ENCODE data around the gene PC. TPM values are rescaled to one million over a fixed set of nuclear protein-coding genes. Genes with fewer than 3 reads are reported as not detected.

Gene PC
- total RNA-seq, 1 donor from 2014 or later = 49.1 TPM

DNA sequence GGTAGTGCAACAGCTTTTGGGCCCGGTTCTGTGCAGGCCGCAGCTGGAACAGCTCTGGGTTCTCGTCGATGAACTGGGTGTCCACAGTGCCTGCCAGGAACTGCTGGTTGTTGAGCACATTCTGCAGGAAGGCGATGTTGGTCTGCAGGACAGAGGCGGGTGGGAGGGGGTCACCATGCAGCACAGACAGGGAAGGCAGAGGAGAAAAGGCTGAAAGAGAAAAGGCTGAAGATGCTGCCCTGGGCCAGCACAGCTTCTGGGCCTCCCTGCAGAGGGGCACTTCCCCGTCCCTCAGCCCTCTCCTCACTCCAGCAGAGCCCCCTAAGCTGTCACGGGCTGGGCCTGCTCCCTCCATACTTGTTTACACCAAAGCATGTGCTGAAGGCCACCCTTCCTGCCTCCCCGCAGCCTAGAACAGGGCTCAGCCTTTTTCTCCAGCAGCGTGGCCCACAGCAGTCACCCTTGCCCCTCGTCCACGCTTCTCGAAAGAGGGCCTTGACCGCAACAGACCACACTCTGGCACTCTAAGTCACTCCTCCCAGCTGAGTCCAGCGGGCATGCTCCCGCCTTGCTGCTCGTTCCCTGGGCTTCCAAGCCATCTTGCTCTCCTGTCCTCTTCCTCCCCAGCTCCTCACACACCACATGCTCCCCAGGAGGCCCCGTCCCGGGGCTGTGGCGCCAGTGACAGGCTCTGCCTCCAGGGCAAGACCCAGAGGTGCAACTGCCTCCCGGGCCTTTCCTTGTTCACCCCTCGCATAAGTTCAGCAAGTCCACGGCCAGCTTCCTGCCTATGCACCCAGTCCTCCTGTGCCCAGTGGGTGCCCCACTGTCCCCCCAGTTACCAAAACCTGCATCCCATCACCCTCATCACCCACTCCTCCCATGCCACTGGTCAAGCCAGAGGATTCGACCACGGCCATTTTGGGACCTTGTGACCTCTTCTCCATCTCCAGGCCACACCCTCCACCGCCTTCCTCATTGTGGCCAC is 104.6 kb downstream of the PC start:
- no peak for DNase-seq (ENCODE audit: extremely low spot score, unreplicated experiment)
- no peak overlapping the region for H3K4me3 Mint-ChIP-seq (ENCODE audit: unreplicated experiment)
- peaks cover 5% of the 10 kb centered on the region for H3K36me3 Mint-ChIP-seq (ENCODE audit: unreplicated experiment)
- peaks cover 11% of the 10 kb centered on the region for H3K4me1 Mint-ChIP-seq (ENCODE audit: unreplicated experiment)
- no peak for TF ChIP-seq CTCF (IDR thresholded peaks at IDR 0.05)
- H3K9me3 Mint-ChIP-seq (ENCODE audit: unreplicated experiment) = no peaks in the 10 kb centered on the region
- no peaks in the 10 kb centered on the region for H3K27me3 Mint-ChIP-seq (ENCODE audit: unreplicated experiment)
- no peak overlapping the region for H3K27ac Mint-ChIP-seq (ENCODE audit: unreplicated experiment)

GRCh38 chr11:66852466-66853241 is 105.5 kb downstream of the PC start:
- no peak overlapping the region for H3K4me3 Mint-ChIP-seq (ENCODE audit: unreplicated experiment)
- H3K9me3 Mint-ChIP-seq (ENCODE audit: unreplicated experiment) = no peaks in the 10 kb centered on the region
- TF ChIP-seq CTCF (IDR thresholded peaks at IDR 0.05) = no peak
- H3K36me3 Mint-ChIP-seq (ENCODE audit: unreplicated experiment) = peaks cover 5% of the 10 kb centered on the region
- DNase-seq (ENCODE audit: extremely low spot score, unreplicated experiment) = no peak
- H3K27me3 Mint-ChIP-seq (ENCODE audit: unreplicated experiment) = no peaks in the 10 kb centered on the region
- H3K27ac Mint-ChIP-seq (ENCODE audit: unreplicated experiment) = no peak overlapping the region
- peaks cover 8% of the 10 kb centered on the region for H3K4me1 Mint-ChIP-seq (ENCODE audit: unreplicated experiment)

DNA sequence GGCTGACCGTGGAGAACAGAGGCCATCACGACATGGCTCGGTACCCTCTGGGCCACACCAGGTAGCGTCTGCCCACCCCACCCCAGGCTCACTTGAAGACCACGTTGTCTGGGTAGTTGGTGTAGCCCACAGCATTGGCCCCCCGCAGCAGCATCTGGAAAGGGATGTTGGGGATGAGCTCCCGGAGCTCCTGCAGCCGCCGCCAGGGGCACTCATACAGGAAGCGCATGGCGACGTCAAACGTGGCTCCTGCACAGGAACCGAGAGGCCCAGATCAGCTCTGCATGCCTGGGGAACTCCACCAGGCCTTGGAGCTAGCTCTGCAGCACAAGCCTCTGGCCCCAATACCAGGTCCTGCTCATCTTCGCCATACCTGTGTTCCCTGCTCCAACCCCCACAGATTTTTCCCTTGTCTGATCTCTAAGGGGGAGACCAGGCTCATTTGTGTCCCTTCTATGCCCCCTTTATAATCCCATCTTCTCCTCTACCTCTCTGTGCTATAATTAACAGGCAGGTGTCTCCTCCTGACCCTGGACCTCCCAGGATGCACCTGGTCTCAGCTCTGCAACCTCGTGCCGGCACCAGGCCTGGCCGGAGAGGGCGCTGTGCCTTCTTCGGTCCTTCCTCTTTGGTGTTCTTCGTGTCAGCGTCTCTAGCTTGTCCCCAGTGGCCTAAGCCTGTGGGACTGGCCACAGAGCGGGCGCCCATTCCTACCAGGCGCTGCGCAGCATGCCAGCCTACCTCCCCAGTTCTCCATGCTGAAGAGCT is 106.3 kb downstream of the PC start:
- Mint-ChIP-seq H3K27ac (ENCODE audit: unreplicated experiment) (no peak overlapping the region), H3K36me3 (ENCODE audit: unreplicated experiment) (peaks cover 5% of the 10 kb centered on the region), H3K4me1 (ENCODE audit: unreplicated experiment) (peaks cover 8% of the 10 kb centered on the region), H3K9me3 (ENCODE audit: unreplicated experiment) (no peaks in the 10 kb centered on the region), H3K27me3 (ENCODE audit: unreplicated experiment) (no peaks in the 10 kb centered on the region), H3K4me3 (ENCODE audit: unreplicated experiment) (no peak overlapping the region)
- no peak for DNase-seq (ENCODE audit: extremely low spot score, unreplicated experiment)
- no peak for TF ChIP-seq CTCF (IDR thresholded peaks at IDR 0.05)

GRCh38 chr11:66851239-66851596 is 107.0 kb downstream of the PC start:
- Mint-ChIP-seq H3K4me3 (ENCODE audit: unreplicated experiment) (no peak overlapping the region), H3K27ac (ENCODE audit: unreplicated experiment) (no peak overlapping the region), H3K36me3 (ENCODE audit: unreplicated experiment) (peaks cover 7% of the 10 kb centered on the region), H3K4me1 (ENCODE audit: unreplicated experiment) (peaks cover 8% of the 10 kb centered on the region), H3K9me3 (ENCODE audit: unreplicated experiment) (no peaks in the 10 kb centered on the region), H3K27me3 (ENCODE audit: unreplicated experiment) (no peaks in the 10 kb centered on the region)
- no peak for TF ChIP-seq CTCF (IDR thresholded peaks at IDR 0.05)
- DNase-seq (ENCODE audit: extremely low spot score, unreplicated experiment) = no peak

Measured in osteocyte (in vitro differentiated cells).